ENCODE measurements around the gene PBX3.
A peak's percentile ranks its signal among the peaks of the same experiment; 100 is the strongest.

Gene PBX3

DNA sequence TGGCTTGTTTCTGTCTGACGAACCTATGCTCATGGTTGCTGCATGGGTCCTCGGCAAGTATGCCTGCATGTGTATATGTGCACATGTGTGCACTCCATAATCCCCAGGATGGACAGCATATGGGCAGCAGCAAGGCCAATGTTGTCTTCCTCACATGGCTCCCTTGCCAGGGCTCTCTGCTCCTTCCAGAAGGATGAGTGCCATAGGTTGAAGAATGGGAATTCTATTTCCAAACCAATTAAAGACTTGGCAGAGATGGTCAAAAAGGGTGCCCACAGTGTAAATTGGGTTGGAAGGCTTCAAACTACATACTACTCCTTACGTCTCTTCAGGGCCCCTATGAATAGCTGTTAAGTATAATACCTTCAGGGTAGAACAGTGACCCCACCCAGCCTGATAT lies 212.1 kb downstream of the PBX3 start:
- DNase-seq, result no peak

DNA sequence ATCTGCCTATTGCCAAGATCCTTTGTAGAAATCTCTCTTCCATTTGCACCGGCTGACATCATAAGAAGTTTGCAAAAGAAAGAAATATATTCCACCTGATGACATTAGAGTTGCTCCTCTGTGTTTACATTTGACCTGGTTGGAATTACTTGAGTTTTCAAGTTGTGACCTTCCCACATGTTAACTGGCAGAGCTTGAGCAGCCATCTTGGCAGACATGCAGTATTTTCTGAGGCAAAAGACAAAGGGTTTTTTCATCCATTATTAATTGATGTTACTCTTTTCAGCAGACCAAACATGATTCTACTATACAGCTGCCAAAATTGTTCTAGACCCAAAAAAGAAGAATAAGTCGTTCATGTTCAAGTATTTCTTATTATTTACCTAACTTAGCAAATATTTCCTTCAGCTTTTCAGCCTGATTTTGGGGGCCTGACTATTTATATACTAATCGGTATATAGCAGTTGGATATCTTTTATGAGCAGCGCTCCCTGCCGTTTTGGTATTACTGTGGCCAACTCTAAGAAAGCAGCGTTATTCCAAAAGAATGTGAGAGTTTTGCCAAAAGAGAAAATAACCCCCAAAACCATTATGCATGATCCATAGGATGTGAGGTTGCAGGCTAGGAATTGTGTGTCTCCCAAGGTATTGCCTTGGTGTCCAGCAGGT lies 212.9 kb downstream of the PBX3 start:
- no peak for DNase-seq

DNA sequence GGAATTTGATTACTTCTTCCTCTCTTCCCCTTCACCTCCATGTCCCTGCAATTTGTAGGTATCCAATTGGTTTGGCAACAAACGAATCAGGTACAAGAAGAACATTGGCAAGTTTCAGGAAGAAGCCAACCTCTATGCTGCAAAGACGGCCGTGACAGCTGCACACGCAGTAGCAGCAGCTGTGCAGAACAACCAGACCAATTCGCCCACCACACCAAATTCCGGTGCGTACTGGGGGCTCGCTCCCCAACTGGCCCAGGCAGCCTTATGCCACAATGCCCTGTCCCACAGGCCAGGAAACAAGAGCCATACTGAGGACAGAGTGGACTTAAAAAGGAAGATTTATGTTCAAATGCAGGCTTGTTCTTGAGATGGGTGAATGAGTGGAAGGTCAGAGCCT lies 213.5 kb downstream of the PBX3 start:
- DNase-seq, result no peak

DNA sequence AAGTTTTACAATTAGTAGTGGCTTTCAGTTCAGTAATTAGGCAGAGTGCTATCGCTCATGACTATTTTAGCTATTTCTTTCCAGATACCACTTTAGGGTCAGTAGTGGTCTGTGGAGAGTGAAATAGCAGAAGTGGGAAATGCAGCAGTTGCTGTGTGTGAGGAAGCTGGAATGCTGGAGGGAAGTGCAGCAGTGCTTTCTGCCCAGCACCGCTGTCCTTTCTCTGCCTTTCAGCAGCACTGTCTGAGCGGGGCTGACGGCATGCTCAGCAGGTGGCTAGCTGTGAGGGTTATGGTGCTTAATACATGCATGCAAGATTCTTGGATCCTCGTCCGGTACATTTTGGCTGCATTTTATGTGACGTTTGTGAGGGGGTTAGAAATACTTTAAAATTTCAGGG lies 213.9 kb downstream of the PBX3 start:
- no peak for DNase-seq

DNA sequence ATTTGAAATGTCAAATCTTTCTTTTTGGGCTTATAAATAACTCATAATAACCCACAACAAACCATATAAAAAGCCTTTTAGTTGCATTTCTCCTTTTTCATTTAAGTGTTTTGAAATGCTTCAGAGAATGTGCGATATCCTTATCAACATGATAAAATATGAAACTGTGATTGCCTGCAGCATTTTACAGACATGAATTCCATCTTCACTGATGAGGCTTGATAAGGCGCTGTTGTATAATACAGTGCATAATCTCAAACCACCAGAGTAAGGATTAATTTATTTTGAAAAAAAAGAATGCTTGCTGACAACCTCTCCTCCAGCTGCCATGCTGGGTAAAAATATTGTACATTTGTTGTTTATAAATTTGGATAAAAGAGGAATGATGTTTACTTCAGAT lies 216.8 kb downstream of the PBX3 start:
- DNase-seq, result peak; percentile 6

DNA sequence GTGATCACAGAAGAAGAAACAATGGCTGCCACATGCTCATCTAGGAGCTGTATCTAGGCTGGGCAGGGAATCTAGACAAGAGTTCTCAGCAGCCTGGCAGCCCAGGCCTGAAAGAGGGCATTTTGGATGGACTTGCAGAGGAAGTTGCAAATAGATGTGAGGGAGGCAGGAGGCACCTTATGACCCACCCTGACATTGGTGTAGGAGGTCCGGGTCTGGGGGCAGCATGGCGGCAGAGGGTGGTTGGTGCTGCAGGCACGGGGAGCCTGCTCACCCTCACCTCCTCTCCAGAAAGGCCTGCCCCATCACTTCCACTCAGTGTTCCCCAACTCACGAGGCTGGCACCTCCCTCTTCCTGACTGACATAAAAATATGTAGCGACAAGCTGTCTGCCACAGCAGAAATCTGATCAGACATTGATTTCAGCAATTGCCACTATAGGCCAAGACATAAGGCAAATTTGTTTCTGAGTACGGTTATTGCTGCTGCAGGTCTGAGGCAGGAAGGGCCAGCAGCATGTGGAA lies 217.6 kb downstream of the PBX3 start:
- no peak for DNase-seq

DNA sequence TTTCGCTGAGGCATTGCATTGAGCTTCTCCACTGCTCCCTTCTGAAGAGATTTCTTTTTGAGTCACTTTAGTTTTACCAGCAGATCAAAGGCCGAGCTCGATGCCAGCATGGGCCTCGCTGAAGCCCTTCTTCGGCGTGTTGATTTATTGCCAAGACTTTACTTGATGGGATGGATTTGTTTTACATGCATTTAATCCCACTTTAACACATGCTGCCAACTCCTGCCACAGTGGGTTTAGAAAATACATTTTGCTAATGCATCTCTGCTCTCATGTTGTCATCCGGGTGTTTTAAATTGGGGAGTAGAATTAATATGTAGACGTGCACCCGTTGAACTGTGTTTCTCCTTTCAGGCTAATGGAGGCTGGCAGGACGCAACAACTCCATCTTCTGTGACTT lies 218.3 kb downstream of the PBX3 start:
- no peak for DNase-seq

DNA sequence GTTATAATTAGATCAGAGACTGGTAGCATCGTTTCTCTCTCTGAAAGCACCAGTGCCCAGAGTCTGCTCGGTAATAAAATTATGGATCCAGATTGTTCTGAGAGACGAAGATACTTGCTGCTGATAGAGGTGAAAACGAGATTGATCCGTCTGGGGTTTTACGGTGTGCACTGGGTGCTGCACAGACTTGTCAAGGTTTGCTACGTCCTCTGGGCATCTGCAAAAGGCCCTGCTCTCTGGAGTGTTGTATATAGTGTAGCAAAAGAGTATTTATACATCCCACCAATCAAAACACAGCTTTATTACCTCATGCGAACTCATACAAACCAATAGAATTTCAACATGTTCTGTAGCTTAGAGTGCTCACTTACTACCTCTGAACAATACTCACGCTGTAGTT lies 219.3 kb downstream of the PBX3 start:
- peak; percentile 6 for DNase-seq

DNA sequence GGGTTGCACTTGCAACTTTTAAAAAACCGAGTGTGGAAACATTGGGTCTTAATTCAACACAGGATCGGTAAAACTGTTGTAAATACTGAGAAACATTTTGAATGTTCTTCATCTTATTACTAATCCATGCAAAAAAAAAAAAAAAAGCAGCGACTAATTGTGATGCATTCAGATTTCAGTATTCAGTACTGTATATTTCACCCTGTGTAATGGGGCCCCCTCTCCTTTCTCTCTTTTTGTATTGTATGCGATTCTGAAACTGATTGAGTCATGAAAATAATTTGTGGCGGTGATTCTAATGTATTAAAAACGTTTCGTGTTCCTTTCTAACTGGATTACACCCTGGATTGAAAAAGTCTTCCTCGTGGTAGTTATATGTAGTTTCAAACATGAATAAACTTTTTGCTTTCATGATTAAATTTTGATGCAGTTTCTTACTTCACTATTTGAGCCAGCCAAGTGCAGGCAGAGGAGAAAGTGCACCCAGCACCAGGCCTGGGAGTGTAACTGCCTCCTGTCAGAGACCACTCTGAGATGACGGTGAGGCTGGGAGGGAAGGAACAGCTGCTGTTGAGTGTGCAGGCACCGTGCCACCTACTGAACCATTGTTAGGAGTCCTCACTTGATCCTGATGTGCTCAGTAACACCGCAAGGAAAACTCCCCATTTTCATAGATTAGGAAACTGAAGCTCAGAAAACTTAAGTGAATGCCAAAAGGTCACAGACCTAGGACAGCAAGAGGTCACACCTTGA lies 220.0 kb downstream of the PBX3 start:
- DNase-seq, result peak; percentile 38

DNA sequence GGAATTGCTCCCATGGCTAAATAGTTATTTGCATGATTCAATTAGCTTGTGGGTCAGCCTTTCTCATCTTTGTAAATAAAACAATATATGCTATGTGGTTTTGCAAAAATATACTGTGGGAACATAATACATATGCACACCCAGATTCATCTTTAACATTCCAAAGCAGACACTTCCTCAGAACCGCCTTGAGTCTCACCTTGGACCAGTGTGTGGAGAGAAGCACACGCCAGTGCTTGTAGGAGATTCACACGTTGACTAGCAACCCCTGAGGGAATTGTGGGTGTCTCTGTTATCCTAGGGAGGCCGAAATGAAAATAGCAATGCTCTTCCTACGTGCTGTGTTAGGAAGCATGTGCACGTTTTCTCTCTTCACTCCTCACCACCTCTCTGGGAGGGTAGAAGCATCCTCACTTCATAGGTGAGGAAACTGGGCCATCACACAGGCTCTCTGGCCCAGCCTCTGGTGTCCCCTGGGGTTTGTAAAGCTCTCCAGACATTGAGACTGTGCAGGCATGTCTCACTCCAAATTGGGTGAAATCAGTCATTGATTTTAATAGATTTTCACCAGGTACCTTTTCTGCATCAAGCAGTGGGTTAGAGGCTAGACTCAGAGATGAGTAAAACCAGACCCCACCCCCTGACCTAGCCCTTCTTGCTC lies 221.7 kb downstream of the PBX3 start:
- no peak for DNase-seq

DNA sequence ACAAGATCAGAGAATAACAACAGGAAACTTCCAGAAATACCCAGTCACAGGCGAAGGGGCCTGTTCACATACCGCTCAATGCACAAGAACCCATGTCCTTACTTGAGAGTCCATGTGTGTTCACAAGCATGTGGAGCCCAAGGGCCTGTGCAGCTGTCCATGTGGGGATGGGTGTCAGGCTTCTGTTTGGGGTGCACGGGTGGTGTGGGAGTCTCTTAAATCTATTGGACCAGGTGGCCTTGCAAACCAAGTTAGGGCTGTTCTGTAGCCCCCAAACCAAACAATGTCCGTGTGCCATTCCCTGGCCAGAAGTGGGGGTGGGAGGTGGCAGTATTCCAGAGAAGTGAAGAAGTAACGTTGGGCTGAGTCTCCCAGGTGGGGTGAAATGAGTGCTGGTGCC lies 222.3 kb downstream of the PBX3 start:
- DNase-seq, result no peak

DNA sequence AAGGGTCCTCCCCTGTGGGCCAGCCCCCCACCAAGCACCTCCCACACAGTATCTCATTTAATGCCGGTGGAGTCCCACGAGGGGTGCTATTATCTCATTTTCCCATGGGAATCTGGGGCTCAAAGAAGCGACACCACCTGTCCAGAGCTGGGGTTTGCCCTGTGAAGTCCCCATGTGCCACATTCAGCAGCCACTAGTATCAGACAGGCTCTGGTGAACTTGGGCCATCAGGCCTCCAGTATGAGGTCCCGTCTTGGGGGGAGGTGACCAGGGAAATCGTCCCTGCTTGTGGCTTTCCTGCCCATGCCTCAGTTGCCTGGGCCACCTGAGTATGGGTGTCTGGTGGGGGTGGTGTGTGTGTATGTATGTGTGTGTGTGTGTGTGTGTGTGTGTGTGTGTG lies 222.7 kb downstream of the PBX3 start:
- no peak for DNase-seq

DNA sequence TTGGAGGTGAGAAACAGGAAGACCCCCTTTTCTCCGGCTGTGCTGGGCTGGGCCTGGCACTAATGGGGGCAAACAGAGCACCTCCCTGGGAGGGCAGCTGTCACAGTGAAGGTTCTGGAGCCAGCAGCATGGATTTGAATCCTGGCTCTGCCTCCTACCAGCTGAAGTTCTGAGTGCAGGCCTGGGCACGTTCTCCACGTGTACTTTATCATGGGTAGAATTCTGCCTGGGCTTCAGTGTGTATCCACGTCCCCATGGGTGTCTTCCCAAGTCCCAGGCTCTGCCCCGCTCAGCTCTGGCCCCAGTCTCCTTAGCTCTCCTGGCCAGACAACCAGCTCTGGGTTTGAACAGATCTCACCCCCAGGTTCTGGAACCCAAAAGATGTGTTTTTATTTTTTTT lies 223.2 kb downstream of the PBX3 start:
- DNase-seq, result no peak

DNA sequence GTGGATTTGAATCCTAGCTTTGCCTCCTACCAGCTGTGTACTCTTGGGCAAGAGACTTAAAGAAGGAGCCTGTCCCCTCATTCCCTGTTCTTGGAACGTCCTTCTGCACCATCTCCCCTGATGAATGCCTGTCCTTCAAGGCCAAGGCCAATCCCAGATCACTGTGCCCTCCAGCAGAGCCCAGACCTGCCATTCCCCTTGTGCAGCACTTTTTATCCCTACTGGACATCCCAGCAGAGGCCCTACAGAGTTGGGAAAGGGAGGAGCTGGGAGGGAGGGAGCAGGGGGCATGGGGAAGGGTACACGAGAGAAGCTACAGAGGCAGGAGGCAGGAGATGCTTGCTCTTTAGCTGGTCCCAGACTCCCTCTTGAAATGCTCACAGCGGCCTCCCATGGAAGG lies 223.9 kb downstream of the PBX3 start:
- no peak for DNase-seq

DNA sequence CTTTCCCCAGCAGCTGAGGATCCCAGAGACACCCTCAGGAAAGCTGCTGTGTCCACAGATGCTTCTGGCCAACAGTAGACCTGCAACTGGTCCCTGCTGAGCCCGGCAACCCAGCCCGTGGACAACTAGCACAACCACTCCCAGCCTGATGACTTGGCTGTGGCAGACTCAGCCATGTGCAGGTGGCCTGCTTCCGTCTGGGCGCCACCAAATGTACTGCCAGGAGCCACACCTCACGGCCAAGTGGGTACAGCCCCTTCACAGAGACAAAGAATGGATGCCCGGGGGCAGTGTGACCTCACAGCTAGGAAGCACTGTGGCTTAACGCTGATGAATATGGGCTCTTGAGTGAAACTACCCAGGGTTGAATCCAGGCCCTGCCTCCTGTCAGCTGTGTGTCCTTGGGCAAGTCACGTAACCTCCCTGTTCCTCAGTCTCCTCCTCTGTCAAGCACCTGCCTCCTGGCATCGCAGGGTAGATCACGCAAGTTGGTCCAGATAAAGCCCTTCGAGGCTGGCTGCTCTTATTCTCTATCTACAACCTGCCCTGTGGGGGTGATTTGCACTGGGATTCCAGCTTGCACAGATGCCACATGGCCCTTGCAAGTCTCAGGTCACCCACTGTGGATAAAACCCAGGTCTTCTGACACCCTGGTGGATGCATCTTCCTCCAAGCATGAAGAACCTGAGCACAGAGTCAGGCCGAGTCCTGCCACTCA lies 225.0 kb downstream of the PBX3 start:
- DNase-seq, result no peak

DNA sequence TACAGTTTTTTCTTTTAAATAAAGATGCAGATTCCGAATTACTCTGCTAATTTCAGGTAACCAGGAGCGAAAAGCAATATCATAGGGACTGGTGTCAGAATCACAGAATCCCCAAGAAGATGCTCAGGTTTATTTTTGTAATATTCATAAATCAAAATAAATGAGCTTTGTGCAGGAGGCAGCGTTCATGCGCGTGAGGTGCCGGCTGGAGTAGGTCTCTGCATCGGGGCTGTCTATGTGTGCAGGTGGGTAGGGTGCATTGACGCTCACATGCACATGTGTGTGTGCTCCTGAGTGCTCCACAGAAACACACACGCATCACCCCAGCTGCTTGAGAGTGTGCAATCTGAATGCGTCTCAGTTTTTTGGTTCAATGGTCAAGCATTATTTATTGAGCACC lies 226.4 kb downstream of the PBX3 start:
- no peak for DNase-seq

DNA sequence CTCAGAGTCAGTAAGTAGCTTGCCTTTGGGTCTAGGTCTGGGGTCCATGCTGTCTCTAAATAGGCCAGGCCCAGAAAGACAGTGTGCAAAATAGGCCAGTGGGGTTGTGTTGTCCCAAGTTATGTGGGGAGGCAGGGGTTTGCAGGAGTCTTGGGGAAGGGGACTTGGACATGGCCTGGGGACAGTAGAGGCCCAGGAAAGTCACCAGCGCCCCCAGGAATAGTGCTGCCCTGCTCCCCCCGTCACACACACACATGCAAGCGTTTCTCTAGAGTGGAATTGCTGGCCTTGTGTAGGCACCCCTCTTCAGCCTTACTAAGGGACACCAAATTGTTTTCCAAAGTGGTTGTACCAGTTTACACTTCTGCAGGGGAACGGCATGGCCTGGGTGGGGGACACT lies 227.5 kb downstream of the PBX3 start:
- no peak for DNase-seq

DNA sequence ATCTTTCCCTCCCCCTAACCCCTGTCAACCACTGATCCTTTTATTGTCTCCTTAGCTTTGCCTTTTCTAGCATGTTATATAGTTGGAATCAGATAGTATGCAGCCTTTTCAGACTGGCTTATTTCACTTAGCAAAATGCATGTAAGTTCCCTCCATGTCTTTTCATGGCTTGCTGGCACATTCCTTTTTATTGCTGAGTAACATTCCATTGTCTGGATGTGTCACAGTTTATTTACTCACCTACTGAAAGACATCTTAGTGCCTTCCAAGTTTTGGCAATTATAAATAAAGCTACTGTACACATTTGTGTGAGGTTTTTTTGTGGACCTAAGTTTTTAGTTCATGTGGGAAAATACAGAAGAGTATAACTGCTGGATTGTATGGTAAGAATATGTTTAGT lies 230.1 kb downstream of the PBX3 start:
- DNase-seq, result no peak

DNA sequence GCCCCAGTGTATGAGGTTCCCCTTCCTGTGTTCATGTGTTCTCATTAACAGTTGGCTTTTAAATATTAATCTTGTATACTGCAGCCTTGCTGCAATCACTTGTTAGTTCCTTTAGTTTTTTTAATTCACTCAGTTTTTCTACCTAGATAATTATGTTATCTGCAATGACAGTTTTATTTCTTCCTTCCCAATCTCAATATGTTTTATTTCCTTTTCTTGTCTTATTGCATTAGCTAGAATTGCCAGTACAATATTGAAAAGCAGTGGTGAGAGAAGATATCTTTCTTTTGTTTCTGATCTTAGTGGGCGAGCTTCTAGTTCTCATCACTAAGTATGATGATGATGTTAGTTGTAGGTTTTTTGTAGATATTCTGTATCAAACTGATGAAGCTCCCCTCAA lies 232.2 kb downstream of the PBX3 start:
- no peak for DNase-seq

DNA sequence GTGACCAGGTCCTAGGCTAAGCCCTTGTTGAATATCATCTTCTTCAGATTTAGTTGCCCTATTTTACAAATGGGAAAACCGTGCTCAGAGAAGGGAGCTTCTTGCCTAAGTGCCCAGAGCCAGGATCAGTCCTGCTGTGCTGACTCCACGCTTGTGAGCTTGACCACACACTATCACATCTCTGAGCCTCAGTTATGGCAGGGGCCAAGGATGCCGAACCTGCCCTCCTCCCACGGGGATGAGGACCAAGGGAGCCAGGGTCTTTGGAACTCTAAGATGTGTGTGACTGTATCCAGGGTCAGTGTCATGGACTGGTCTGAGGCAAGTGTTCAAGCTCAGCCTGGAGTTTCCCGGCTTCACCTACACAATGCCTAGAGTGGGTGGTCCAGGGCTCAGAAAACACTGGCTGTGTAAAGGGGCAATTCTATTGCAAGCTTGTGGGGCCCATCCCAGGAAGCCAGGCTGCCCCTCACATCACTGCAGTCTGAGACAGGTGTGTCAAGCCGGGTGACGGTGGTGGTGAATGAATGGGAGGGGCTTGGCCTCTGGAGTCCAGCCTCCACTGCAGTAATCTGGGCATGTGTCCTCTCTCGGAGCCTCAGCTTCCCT lies 235.7 kb downstream of the PBX3 start:
- DNase-seq, result no peak

DNA sequence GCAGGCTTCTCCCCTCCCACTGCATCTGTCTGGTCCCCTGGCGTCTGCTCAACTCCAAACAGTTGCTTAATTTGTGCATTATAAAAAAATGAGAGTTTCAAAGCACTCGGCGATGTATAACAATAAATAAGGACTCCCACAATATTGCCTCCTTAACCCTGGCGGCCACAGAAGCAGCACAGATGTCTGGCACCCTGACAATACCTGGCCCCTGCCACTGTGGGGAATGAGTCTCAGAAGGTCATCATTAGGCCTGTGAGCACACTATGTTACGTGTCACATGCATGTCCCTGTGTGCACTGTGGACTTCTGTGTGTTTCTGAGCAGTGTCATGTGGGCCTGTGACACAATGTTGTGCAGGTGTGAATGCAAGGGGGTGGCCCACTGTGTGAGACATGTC lies 236.5 kb downstream of the PBX3 start:
- DNase-seq, result no peak

DNA sequence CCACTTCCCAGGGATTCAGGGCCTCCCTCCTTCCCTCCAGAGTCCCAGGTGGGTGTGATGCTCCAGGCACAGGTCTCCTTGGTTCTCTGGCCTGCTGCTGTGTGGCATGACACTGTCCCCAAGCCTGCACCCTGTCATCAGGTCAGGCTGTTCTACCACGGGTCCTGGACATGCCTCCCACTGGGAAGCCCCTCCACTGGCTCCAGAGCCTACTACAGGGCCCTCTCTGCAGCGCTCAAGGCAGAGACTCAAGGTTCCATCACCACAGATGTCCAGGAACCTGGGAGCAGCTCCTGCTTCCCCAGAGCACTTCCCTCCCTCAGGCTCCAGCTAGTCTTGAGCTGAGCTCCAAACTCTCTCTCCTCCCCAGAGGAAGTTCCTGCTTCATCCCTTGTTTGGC lies 237.3 kb downstream of the PBX3 start:
- DNase-seq, result no peak
